GM20431 (cell line): ENCODE results near the gene POLN.

ENCODE experiments used
- in situ Hi-C: fragments of 300-500 bp; cut with MseI, MboI; formaldehyde crosslinking; loops from one replicate; pipeline ENCODE4 v1.15.0; 2020; ENCODE audit warnings: low sequenced_read_pairs; ENCODE audit not compliant: unreplicated experiment

The POLN gene

DNA sequence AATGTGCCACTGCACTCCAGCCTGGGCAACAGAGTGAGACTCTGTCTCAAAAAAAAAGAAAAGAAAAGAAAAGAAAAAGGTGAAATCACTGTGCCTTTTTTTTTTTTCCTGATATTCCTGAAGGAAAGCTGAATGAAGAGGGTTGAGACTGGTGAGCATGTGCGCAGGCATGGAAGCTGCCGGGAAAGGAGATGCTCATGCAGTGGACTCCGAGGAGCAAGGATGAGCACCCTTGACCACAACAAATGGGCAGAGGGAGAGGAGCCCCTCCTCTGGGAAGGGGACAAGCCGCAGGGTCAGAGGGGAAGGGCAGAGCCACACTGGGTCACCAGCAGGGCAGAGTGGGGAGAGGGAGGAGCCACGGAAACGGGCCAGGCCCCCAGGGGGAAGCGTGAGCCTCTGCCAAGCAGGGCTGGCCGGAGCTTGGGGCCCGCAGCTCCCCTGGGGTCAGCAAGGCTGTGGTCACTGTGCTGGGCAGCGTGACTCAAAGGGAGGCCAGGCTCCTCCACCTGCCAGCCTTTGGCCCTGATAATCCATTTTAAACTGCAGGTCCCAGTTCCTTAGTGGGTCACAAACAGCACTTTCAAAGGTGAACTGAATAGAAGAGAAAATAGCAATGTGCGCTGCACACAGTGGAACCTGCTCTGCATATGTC is 102.9 kb downstream of the POLN start:
- in situ Hi-C loops: no loop called here

- in situ Hi-C loops: no loop called here
Observed at GRCh38 chr4:2136726-2137125, 105.2 kb downstream of the POLN start.

DNA sequence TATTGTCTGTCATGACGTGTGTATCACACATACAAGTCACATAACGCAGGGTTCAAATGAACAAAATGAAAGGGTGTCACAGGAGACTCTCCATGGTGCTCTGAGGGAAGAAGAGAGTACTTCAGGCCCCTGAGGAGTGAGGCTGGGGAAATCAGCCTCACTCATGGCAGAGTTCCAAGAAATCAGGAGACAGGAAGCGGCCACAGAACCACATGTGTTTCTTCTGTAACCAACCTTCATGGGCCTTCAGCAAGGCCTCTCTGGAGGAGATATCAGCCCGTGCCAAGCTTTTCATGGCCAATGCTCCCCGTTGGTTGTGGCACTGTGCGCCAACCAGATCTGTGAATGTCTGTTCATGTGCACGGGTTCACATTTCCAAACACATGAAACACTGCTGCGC is 106.8 kb downstream of the POLN start:
- in situ Hi-C loops: no loop called here

GRCh38 chr4:2132438-2132837 is 109.5 kb downstream of the POLN start:
- in situ Hi-C loops: no loop called here

GRCh38 chr4:2127609-2128332 is 114.2 kb downstream of the POLN start:
- in situ Hi-C loops: no loop called here

DNA sequence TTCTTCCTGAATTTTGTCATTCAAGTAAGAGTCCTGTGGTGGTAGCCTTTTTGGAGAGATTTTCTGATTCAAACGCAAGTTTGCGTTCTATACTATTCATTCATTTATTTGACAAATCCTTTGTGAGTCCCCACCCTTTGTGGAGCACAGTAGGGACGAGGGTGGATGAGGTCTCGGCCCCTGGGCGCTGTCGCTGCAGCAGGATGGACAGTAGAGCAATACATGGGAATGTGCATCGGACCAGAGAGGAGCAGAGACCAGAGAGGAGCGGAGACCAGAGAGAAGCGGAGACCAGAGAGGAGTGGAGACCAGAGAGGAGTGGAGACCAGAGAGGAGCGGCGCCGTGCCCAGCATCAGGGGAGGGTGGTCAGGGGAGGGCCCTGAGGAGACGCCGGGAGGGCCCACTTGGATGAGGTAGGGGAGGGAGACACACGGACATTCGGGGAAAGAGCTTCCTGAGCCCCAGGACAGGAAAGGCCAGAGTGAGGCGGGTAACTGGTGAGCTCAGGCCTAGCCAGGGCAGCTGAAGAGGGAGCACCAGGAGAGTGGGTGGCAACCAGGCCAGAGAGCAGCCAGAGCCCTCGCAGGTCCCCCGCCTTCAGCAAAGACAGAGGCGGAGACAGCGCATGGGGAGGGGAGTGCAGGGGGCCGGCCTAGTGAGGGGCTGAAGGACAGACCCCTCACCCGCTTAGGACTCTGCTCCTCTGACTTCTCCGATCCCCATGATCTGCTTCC is 115.4 kb downstream of the POLN start:
- in situ Hi-C loops: no loop called here

DNA sequence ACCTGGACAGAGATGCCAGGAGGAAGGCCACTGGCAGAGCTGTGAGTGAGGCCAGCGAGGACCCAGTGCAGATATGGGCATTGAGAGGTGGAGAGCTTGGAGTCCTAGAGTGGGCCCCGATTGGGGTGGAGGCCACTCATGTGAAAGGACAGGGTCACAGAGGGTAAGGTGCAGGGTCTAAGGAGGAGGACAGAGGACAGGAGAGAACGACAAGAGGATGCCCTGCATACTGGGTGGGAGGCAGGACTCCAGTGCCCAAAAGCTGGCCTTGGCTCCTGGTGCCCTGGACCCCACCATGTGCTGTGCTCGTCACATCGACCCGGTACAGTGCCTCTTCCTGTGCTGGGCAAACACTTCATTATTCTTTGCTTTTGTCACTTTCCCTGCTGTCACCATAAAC is 116.1 kb downstream of the POLN start:
- in situ Hi-C loops: no loop called here

GRCh38 chr4:2125023-2125422 is 116.9 kb downstream of the POLN start:
- in situ Hi-C loops: no loop called here

DNA sequence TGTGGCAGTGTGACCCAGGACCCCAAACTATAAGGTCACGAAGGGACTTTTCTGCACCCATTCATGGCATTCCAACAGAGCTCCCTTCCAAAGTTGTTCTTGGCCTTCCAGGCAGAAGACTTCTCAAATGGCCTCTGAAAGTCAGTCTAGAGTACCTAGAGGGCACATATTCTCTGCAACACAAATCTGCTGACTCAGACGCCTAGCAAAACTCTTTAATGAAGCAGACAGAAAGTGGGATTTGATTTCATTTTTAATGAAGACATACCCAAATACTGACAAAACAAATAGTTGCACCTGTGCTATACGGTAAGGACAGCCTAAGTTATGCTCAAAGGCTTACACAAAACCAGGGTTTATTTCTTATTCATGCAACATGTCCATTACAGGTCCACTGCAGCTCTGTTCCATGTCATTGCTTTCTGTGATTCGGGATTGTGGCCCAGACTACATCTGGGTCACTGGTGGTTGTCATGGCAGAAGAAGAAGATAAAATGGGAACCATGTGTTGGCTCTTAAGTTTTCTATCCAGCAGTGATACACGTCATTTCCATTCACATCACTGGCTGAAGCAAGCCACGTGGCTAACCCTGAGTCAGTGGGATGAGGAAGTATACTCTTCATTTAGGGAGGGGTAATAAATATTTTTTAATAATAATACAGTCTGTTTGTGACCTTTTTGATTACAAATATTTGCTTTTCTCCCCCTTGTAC is 125.1 kb downstream of the POLN start:
- in situ Hi-C loops: no loop called here

- in situ Hi-C loops: no loop called here
Observed at GRCh38 chr4:2105559-2105958, 136.4 kb downstream of the POLN start.

GRCh38 chr4:2104556-2105345 is 137.2 kb downstream of the POLN start:
- in situ Hi-C loops: no loop called here

DNA sequence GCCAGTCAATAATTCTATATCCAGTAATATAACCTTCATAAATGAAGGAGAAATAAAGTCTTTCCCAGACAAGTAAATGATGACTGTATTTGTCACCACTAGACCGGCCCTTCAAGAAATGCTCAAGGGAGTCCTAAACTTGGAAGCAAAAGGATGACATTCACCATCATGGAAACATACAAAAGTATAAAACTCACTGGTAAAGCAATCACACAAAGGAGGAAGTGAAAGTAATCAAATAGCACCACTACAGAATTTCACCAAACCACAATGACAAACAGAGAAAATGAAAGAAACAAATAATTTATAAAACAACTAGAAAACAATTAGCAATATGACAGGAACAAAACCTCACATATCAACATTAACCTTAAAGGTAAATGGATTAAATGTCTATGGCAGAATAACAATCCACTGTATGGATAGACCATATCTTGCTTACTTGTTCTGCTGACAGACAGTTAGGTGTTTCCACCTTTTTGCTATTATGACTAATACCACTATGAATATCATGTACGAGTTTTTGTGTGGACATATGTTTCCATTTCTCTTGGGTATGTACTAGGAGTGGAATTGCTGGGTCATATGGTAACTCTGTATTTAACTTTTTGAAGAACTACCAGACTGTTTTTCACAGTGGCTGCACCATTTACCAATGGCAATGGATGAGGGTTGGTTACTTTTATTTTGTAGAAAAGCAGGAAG is 137.9 kb downstream of the POLN start:
- in situ Hi-C loops: no loop called here

DNA sequence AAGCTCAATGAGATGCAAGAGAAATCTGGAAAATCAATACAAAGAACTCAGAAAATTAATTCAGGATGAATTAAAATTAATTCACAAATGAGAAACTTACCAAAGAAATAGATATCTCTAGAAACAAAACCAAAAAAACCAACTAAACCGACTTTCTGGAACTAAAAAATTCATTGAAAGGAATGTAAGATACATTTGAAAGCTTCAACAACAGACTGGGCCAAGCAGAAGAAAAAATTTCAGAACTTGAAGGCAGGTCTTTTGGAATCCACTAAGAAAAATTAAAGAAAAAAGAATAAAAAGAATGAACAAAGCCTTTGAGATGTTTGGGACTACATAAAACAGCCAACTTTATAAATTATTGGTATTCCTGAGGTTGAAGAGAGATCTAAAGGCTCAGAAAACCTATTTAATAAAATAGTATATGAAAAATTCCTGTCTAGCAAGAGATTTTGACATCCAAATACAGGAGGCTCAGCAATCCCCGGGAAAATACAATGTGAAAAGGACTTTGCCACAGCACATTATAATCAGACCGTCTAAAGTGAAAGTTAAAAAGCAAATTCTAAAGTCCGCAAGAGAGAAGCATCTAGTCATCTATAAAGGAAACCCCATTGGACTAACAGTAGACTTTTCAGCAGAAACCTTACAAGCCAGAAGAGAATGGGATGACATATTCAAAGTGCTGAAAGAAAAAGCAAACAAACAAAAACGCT is 138.6 kb downstream of the POLN start:
- in situ Hi-C loops: no loop called here

DNA sequence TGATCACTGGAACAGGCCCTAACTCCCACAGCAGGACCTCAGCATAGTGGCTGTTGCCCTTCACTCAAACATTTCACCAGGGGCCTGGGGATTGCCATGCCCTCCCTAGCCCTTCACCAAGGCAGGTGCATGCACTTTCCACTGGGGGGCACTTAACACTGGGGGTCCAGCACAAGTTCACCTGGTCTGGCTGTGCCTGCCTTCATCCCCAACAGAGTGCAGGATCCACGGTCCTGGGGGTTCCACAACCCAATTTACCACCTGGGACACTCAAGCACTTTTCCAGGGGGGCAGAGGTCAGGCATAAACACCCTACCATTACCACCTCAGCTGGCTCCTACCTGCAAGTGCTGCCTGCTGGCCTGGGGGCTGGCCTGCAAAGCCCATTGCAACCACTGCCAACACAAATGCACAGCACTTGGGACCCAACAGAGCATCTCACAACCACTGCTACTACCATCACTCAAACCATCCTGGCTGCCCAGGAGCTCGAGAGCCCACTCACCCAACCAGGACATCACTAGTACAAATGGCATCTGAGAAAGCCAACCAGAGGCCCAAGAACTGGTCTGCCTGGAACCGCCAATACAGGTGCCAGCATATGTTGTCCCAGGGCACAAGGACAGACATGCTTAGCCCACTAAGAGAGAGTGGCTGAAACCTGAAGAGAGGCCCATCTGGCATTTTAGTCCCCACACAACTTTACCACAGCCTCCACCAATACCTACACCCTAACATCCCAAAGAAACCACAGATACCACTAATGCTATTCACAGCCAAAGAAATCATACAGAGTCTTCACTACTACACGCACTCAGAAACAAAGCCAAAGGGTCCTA is 139.7 kb downstream of the POLN start:
- in situ Hi-C loops: no loop called here

GRCh38 chr4:2101346-2102044 is 140.4 kb downstream of the POLN start:
- in situ Hi-C loops: no loop called here

GRCh38 chr4:2096073-2096609 is 145.8 kb downstream of the POLN start:
- in situ Hi-C loops: no loop called here
